Fibroblast of the conjunctiva (primary cell): ENCODE data around the gene ANKRD40CL.
A peak's percentile ranks its signal among the peaks of the same experiment; 100 is the strongest.
"Not testable (repeated sequence)": the region's sequence is repeated elsewhere in the genome, so short reads cannot be mapped to it uniquely, and the experiment has no call there.

Experiments
- DNase-seq: peaks from one replicate; pipeline ENCODE4 v3.0.0-alpha.2; 2010; ENCODE audit warnings: low read depth

ANKRD40CL gene

GRCh38 chr17:50767446-50767845 lies at the start of gene ANKRD40CL:
Gene ANKRD40CL, minus strand, starts transcription at chr17:50767518. Its CDS starts 605 bp downstream, at chr17:50766913.
- DNase-seq = no peak

- no peak for DNase-seq
Measured at GRCh38 chr17:50816271-50816670, 49.0 kb upstream of the ANKRD40CL start.

GRCh38 chr17:50815400-50815799 lies 48.1 kb upstream of the ANKRD40CL start:
- DNase-seq = no peak

- DNase-seq = no peak
Measured at GRCh38 chr17:50813583-50813982, 46.3 kb upstream of the ANKRD40CL start.

GRCh38 chr17:50808888-50809287 lies 41.6 kb upstream of the ANKRD40CL start:
- no peak for DNase-seq

- no peak for DNase-seq
Measured at GRCh38 chr17:50808413-50808812, 41.1 kb upstream of the ANKRD40CL start.

- no peak for DNase-seq
Measured at GRCh38 chr17:50807675-50808074, 40.4 kb upstream of the ANKRD40CL start.

GRCh38 chr17:50807009-50807408 lies 39.7 kb upstream of the ANKRD40CL start:
- DNase-seq = no peak

- peak; percentile 61 for DNase-seq
Measured at GRCh38 chr17:50806141-50806643, 38.9 kb upstream of the ANKRD40CL start.

- DNase-seq = no peak
Measured at GRCh38 chr17:50805486-50805885, 38.2 kb upstream of the ANKRD40CL start.

- DNase-seq = not testable (repeated sequence)
Measured at GRCh38 chr17:50804749-50805475, 37.6 kb upstream of the ANKRD40CL start.

- no peak for DNase-seq
Measured at GRCh38 chr17:50803676-50804075, 36.4 kb upstream of the ANKRD40CL start.

GRCh38 chr17:50802609-50803571 lies 35.6 kb upstream of the ANKRD40CL start:
- no peak for DNase-seq

GRCh38 chr17:50800196-50800700 lies 32.9 kb upstream of the ANKRD40CL start:
- no peak for DNase-seq

GRCh38 chr17:50799582-50799981 lies 32.3 kb upstream of the ANKRD40CL start:
- no peak for DNase-seq

- DNase-seq = no peak
Measured at GRCh38 chr17:50798424-50799288, 31.3 kb upstream of the ANKRD40CL start.

GRCh38 chr17:50797135-50797810 lies 30.0 kb upstream of the ANKRD40CL start:
- no peak for DNase-seq

GRCh38 chr17:50794361-50794760 lies 27.0 kb upstream of the ANKRD40CL start:
- no peak for DNase-seq

- no peak for DNase-seq
Measured at GRCh38 chr17:50793007-50793406, 25.7 kb upstream of the ANKRD40CL start.

- no peak for DNase-seq
Measured at GRCh38 chr17:50792132-50792531, 24.8 kb upstream of the ANKRD40CL start.

GRCh38 chr17:50790618-50791017 lies 23.3 kb upstream of the ANKRD40CL start:
- DNase-seq = no peak
